Endothelial cell of umbilical vein (primary cell): ENCODE measurements around the gene TMEM214. TPM values are rescaled to one million over a fixed set of nuclear protein-coding genes. Genes with fewer than 3 reads are reported as not detected.

Experiments used
- BruUV-seq: library from RNA; stranded (reverse); fragments of 400-500 nt; replicated peaks from 2 replicates; lab custom pipeline; 2021; lab: Mats Ljungman, UMichigan
- CTCF ChIA-PET: fragments of 300-600, 350-600 bp; sonication (Branson Sonifier 250); formaldehyde crosslinking; loops from one replicate; lab custom pipeline; 2021; ENCODE audit warnings: antibody characterized with exemption, inconsistent platforms; lab: Charles Lee
- POLR2A ChIA-PET: fragments of 300-600, 350-600 bp; sonication (Branson Sonifier 250); formaldehyde crosslinking; loops from one replicate; lab custom pipeline; 2021; ENCODE audit warnings: antibody characterized with exemption, inconsistent platforms; lab: Charles Lee
- DNase-seq: peaks from one replicate; pipeline ENCODE4 v3.0.0-alpha.2; 2011; ENCODE audit warnings: low read depth, low spot score
- FAIRE-seq: peaks from 2 replicates; lab custom pipeline; 2011; peaks lifted over from hg19 to GRCh38; lab: Jason Lieb, UNC
- H2AFZ ChIP-seq: 2 replicates; pipeline ENCODE4 v1.6.0; 2012; ENCODE audit warnings: low read depth, low read length, control low read depth, inconsistent platforms
- H3K27ac ChIP-seq: 2 replicates; pipeline ENCODE4 v1.5.1; 2011; ENCODE audit warnings: low read depth, mild to moderate bottlenecking, control low read depth, low read length, moderate library complexity; ENCODE audit not compliant: insufficient read depth
- H3K27me3 ChIP-seq, 2 experiments: 2 replicates each; pipeline versions ENCODE4 v1.6.0 to v1.6.1; 2011; ENCODE audit warnings: low read length in 2 of 2, mixed read lengths in 1 of 2; ENCODE audit not compliant: control insufficient read depth in 2 of 2, insufficient read depth in 2 of 2
- H3K36me3 ChIP-seq, 2 experiments: 2 replicates in 1 of 2; 3 replicates in 1 of 2; pipeline ENCODE4 v1.5.1; 2011; ENCODE audit warnings: low read length in 2 of 2, mild to moderate bottlenecking in 1 of 2, moderate library complexity in 1 of 2; ENCODE audit not compliant: control insufficient read depth in 2 of 2, insufficient read depth in 2 of 2; ENCODE audit errors: extremely low read depth in 1 of 2
- H3K4me1 ChIP-seq: 3 replicates; pipeline ENCODE4 v1.5.1; 2011; ENCODE audit warnings: mild to moderate bottlenecking, low read length; ENCODE audit not compliant: control insufficient read depth, insufficient read depth; ENCODE audit errors: extremely low read depth
- H3K4me2 ChIP-seq: 2 replicates; pipeline ENCODE4 v1.6.1; 2011; ENCODE audit warnings: low read length, control low read depth, mixed read lengths; ENCODE audit not compliant: insufficient read depth
- H3K4me3 ChIP-seq, 3 experiments: fragments of 200-600 bp in 1 of 3; sonication (generic), shearing (Covaris generic) in 1 of 3; replicated peaks in 1 of 3; 2 replicates each; pipeline ENCODE4 v1.5.1; 2011 to 2016; ENCODE audit warnings: control low read depth in 3 of 3, low read length in 3 of 3, mild to moderate bottlenecking in 2 of 3, inconsistent platforms in 1 of 3, low read depth in 1 of 3, moderate library complexity in 1 of 3; ENCODE audit not compliant: insufficient read depth in 1 of 3
- H3K79me2 ChIP-seq: 2 replicates; pipeline ENCODE4 v1.6.0; 2012; ENCODE audit warnings: low read length, inconsistent platforms; ENCODE audit not compliant: control insufficient read depth, insufficient read depth
- H3K9ac ChIP-seq: replicated peaks from 2 replicates; pipeline ENCODE3; 2011; ENCODE audit warnings: low read length, control low read depth; ENCODE audit not compliant: insufficient read depth; ENCODE audit errors: extremely low read depth
- H3K9me1 ChIP-seq: replicated peaks from 3 replicates; pipeline ENCODE4 v1.6.0; 2011; ENCODE audit warnings: mild to moderate bottlenecking, low read length; ENCODE audit not compliant: control insufficient read depth, insufficient read depth; ENCODE audit errors: extremely low read depth
- H3K9me3 ChIP-seq: replicated peaks from 2 replicates; pipeline ENCODE4 v1.5.1; 2012; ENCODE audit warnings: low read length, inconsistent platforms; ENCODE audit not compliant: control insufficient read depth, insufficient read depth
- H4K20me1 ChIP-seq: replicated peaks from 2 replicates; pipeline ENCODE3; 2011; ENCODE audit warnings: mild to moderate bottlenecking, low read length; ENCODE audit not compliant: control insufficient read depth, insufficient read depth; ENCODE audit errors: extremely low read depth
- CTCF ChIP-seq, 2 donors: IDR thresholded peaks; 1 replicate in 1 of 2; 2 replicates in 1 of 2; pipeline ENCODE4 v1.5.1; 2011; ENCODE audit warnings: low read length in 2 of 2, mild to moderate bottlenecking in 2 of 2, moderate library complexity in 2 of 2, control low read depth in 1 of 2, inconsistent platforms in 1 of 2, low read depth in 1 of 2; ENCODE audit not compliant: insufficient read depth in 1 of 2; ENCODE audit errors: extremely low read depth in 1 of 2
- EZH2 ChIP-seq: IDR thresholded peaks from 2 replicates; pipeline ENCODE4 v1.6.1; 2012; ENCODE audit warnings: borderline replicate concordance, low read depth, mild to moderate bottlenecking, moderate library complexity, low read length, inconsistent platforms; ENCODE audit not compliant: severe bottlenecking
- FOS ChIP-seq: IDR thresholded peaks from 2 replicates; pipeline ENCODE4 v1.6.1; 2011; ENCODE audit warnings: mild to moderate bottlenecking, low read length, moderate library complexity, borderline replicate concordance; ENCODE audit not compliant: insufficient read depth
- GATA2 ChIP-seq: IDR thresholded peaks from 2 replicates; pipeline ENCODE4 v1.7.0; 2011; ENCODE audit warnings: low read depth, mild to moderate bottlenecking, moderate library complexity, mixed read lengths, low read length; ENCODE audit not compliant: insufficient read length, insufficient read depth
- JUN ChIP-seq: IDR thresholded peaks from 2 replicates; pipeline ENCODE4 v1.6.1; 2011; ENCODE audit warnings: borderline replicate concordance, low read depth; ENCODE audit not compliant: insufficient read length, insufficient read depth
- MYC ChIP-seq: IDR thresholded peaks from one replicate; pipeline ENCODE4 v1.6.1; 2011; ENCODE audit warnings: mild to moderate bottlenecking, low read depth, low read length
- POLR2A ChIP-seq: IDR thresholded peaks from 2 replicates; pipeline ENCODE4 v1.6.1; 2012; ENCODE audit warnings: low read depth, mild to moderate bottlenecking, control low read depth, low read length
- POLR2AphosphoS5 ChIP-seq: IDR thresholded peaks from 2 replicates; pipeline ENCODE4 v1.6.1; 2012; ENCODE audit warnings: low read depth, mild to moderate bottlenecking, control low read depth, low read length, moderate library complexity; ENCODE audit not compliant: insufficient read depth
- dilution Hi-C: fragments of 300-500 bp; cut with MboI; formaldehyde crosslinking; loops from one replicate; pipeline ENCODE4 v1.15.0; 2019; ENCODE audit warnings: low sequenced_read_pairs; ENCODE audit not compliant: extremely low pct_ligation_motif_present
- intact Hi-C: fragments of 100-400 bp; cut with micrococcal nuclease; formaldehyde crosslinking; loops from one replicate; pipeline ENCODE4 v1.10.0; 2022
- polyA plus RNA-seq, 4 experiments: library from polyadenylated mRNA; depleted of rRNA in 3 of 4; stranded (reverse) in 3 of 4; unstranded in 1 of 4; fragments of >200 nt; gene quantifications; 2 replicates each; pipeline versions ENCODE4 v1.2.1 to v1.2.3, GENCODE V29; 2011 to 2012; ENCODE audit warnings: missing spikeins in 1 of 4
- total RNA-seq: library from RNA; stranded (reverse); gene quantifications from 2 replicates; pipeline ENCODE4 v1.2.3, GENCODE V29; 2021
- TF ChIP-seq, protein P1 (sequence below): IDR thresholded peaks from 2 replicates; pipeline ENCODE4 v1.6.1; 2011; ENCODE audit not compliant: insufficient read depth, insufficient read length

Gene TMEM214
- total and polyA plus RNA-seq, 2 donors (not counting 3 experiments of a cell fraction or from before 2014, with no cell fraction given): 109 to 163 TPM

DNA sequence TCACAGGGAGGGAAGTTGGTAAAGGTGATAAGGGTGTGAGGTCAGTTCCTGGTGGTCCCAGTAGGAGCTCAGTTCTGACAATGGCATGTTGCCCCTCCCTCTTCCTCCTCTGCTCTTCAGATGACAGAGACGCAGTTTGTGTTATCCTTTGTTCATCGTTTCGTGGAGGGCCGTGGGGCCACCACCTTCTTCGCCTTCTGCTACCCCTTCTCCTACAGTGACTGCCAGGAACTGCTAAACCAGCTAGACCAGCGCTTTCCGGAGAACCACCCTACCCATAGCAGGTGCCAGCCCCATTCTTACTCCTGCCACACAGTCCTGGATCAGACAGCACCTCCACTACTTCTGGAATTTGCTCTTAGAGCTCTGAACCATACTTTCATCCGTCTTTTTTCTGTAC lies 21.0 kb downstream of the TMEM214 start:
- H3K79me2 ChIP-seq: no peaks in the 10 kb centered on the region
- H3K4me2 ChIP-seq: no peak overlapping the region
- H2AFZ ChIP-seq: no peak overlapping the region
- H3K9me3 ChIP-seq: no peaks in the 10 kb centered on the region
- intact Hi-C loops (no loop called here), dilution Hi-C loops (no loop called here)
- FAIRE-seq: no peak
- peaks cover 3 to 28% of the 10 kb centered on the region in 2 experiments for H3K36me3 ChIP-seq
- H3K4me3 ChIP-seq: no peak overlapping the region
- no peaks in the 10 kb centered on the region for H3K9me1 ChIP-seq
- peaks cover 12% of the 10 kb centered on the region for H3K4me1 ChIP-seq
- no peak for DNase-seq
- no peak overlapping the region for H3K27ac ChIP-seq
- no peak overlapping the region for H3K9ac ChIP-seq
- POLR2A ChIA-PET: no interaction called here
- no peaks in the 10 kb centered on the region for H4K20me1 ChIP-seq
- CTCF ChIA-PET: interaction anchor here (0.6 to 5.9 kb wide), 2 partner anchors 32 to 92 kb away, joined by 3 to 34 read pairs; no protein-coding TSS in a partner anchor
- H3K27me3 ChIP-seq: no peaks in the 10 kb centered on the region
- BruUV-seq: no TSS peak
- TF ChIP-seq JUN (no peak), GATA2 (no peak), FOS (no peak), MYC (no peak), POLR2A (no peak), POLR2AphosphoS5 (no peak), CTCF (IDR thresholded peaks at IDR 0.05; ENCODE audit: extremely low read depth in 1 of 2, insufficient read depth in 1 of 2, low read depth in 1 of 2, low read length in 2 of 2) (no peak), EZH2 (no peak)
- TF ChIP-seq, protein P1, sequence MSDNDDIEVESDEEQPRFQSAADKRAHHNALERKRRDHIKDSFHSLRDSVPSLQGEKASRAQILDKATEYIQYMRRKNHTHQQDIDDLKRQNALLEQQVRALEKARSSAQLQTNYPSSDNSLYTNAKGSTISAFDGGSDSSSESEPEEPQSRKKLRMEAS: no peak
